ENCODE results near the gene PDZD4.

- TF ChIP-seq CTCF (IDR thresholded peaks at IDR 0.05) (no peak), POLR2A (IDR thresholded peaks at IDR 0.05) (no peak)
Measured at GRCh38 chrX:153784325-153784967, 45.9 kb downstream of the PDZD4 start.
